PFSK-1 (cell line): ENCODE data around the gene DIAPH2.

ENCODE experiments used
- FOXP2 ChIP-seq: optimal IDR thresholded peaks from 2 replicates; pipeline ENCODE3; 2011; ENCODE audit warnings: borderline replicate concordance, control low read depth, inconsistent platforms; ENCODE audit not compliant: insufficient read depth; ENCODE audit errors: extremely low read length, extremely low read depth
- POLR2AphosphoS5 ChIP-seq: IDR thresholded peaks from 2 replicates; pipeline ENCODE4 v1.6.1; 2012; ENCODE audit warnings: low read depth, mild to moderate bottlenecking, control low read depth, low read length, moderate library complexity
- SIN3A ChIP-seq: IDR thresholded peaks from 2 replicates; pipeline ENCODE4 v1.6.1; 2012; ENCODE audit warnings: mild to moderate bottlenecking, low read length, moderate library complexity, borderline replicate concordance; ENCODE audit not compliant: insufficient read depth
- TAF1 ChIP-seq: IDR thresholded peaks from 2 replicates; pipeline ENCODE4 v1.6.1; 2012; ENCODE audit warnings: low read length, control low read depth, borderline replicate concordance; ENCODE audit not compliant: insufficient read depth
- TF ChIP-seq, protein P1 (sequence below), 2 experiments: IDR thresholded peaks; 2 replicates each; pipeline versions ENCODE4 v1.6.1 to v1.8.0; 2011 to 2012; ENCODE audit warnings: low read depth in 2 of 2, low read length in 2 of 2, control low read depth in 1 of 2, inconsistent platforms in 1 of 2, mild to moderate bottlenecking in 1 of 2, moderate library complexity in 1 of 2; ENCODE audit not compliant: insufficient read depth in 1 of 2

Gene DIAPH2

DNA sequence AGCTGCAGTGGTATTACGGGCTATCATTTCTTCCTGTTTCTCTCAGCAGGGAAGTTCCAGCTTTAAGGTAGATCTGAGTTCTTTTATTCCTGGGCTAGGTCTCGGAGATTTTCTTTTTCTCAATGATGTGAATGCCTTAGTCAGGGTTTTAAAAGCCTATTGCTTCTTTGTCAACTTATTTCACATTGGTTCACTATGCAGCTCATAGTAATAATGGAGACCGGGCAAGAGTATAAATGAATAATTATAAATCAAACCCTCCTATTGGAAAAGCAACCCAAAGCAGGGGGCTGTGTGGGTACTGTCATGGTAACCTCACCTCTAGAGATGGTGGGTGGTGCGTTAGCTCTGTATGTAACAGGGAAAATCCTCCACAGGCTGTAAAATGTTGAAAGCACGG is 762.7 kb downstream of the DIAPH2 start:
- no peak for TF ChIP-seq FOXP2
- no peak for TF ChIP-seq SIN3A
- no peak for TF ChIP-seq POLR2AphosphoS5
- TF ChIP-seq TAF1, result no peak
- TF ChIP-seq, protein P1, sequence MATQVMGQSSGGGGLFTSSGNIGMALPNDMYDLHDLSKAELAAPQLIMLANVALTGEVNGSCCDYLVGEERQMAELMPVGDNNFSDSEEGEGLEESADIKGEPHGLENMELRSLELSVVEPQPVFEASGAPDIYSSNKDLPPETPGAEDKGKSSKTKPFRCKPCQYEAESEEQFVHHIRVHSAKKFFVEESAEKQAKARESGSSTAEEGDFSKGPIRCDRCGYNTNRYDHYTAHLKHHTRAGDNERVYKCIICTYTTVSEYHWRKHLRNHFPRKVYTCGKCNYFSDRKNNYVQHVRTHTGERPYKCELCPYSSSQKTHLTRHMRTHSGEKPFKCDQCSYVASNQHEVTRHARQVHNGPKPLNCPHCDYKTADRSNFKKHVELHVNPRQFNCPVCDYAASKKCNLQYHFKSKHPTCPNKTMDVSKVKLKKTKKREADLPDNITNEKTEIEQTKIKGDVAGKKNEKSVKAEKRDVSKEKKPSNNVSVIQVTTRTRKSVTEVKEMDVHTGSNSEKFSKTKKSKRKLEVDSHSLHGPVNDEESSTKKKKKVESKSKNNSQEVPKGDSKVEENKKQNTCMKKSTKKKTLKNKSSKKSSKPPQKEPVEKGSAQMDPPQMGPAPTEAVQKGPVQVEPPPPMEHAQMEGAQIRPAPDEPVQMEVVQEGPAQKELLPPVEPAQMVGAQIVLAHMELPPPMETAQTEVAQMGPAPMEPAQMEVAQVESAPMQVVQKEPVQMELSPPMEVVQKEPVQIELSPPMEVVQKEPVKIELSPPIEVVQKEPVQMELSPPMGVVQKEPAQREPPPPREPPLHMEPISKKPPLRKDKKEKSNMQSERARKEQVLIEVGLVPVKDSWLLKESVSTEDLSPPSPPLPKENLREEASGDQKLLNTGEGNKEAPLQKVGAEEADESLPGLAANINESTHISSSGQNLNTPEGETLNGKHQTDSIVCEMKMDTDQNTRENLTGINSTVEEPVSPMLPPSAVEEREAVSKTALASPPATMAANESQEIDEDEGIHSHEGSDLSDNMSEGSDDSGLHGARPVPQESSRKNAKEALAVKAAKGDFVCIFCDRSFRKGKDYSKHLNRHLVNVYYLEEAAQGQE (IDR thresholded peaks at IDR 0.05; ENCODE audit: insufficient read depth in 1 of 2, low read depth in 2 of 2, low read length in 2 of 2), result no peak

- TF ChIP-seq TAF1 (no peak), POLR2AphosphoS5 (no peak), SIN3A (no peak), FOXP2 (no peak)
- TF ChIP-seq, protein P1 (IDR thresholded peaks at IDR 0.05; ENCODE audit: insufficient read depth in 1 of 2, low read depth in 2 of 2, low read length in 2 of 2), result no peak
Observed at GRCh38 chrX:97452283-97452682, 767.6 kb downstream of the DIAPH2 start.

DNA sequence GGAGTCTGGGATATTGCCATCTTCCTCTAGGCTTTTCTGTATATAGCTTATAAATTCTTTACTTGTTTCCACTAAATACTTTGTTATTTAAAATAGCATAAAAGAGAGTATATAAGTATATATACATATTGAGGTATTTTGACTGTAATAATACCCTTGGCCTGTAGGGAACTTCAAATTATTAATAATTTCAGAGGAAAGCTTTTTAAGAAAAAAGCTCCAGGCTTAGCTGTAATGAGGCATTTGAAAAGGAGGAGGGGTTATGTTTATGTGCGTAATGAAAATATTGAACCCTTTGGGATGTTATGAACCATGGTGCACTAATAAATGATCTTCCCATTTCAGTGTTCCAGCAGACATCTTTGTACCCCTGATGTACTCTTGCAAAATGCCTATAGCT is 777.1 kb downstream of the DIAPH2 start:
- TF ChIP-seq TAF1 (no peak), FOXP2 (no peak), SIN3A (no peak), POLR2AphosphoS5 (no peak)
- TF ChIP-seq, protein P1 (IDR thresholded peaks at IDR 0.05; ENCODE audit: insufficient read depth in 1 of 2, low read depth in 2 of 2, low read length in 2 of 2), result no peak

DNA sequence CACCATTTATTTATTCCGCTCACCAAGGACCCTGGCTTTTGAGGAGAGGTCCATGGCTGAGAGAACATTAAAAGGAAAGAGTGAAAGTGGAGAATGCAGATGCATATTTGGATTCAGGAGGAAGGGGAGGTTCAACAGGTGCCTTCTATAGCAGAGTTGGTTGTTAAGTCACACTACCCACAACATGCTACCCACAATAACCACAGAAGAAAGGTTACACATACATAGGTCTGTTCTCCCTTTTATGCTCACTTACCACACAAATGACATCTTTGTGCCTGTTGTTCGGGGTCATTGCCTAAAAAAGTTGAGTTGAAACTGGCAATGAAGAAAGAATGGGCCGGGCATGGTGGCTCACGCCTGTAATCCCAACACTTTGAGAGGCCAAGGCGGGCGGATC is 786.4 kb downstream of the DIAPH2 start:
- no peak for TF ChIP-seq TAF1
- TF ChIP-seq FOXP2, result no peak
- TF ChIP-seq SIN3A, result no peak
- no peak for TF ChIP-seq POLR2AphosphoS5
- TF ChIP-seq, protein P1 (IDR thresholded peaks at IDR 0.05; ENCODE audit: insufficient read depth in 1 of 2, low read depth in 2 of 2, low read length in 2 of 2), result no peak

- no peak for TF ChIP-seq TAF1
- no peak for TF ChIP-seq FOXP2
- TF ChIP-seq POLR2AphosphoS5, result no peak
- TF ChIP-seq, protein P1 (IDR thresholded peaks at IDR 0.05; ENCODE audit: insufficient read depth in 1 of 2, low read depth in 2 of 2, low read length in 2 of 2), result no peak
- TF ChIP-seq SIN3A, result no peak
Observed at GRCh38 chrX:97474933-97475332, 790.3 kb downstream of the DIAPH2 start.
